ENCODE results near the gene GALK1. TPM values are rescaled to one million over a fixed set of nuclear protein-coding genes. Genes with fewer than 3 reads are reported as not detected.

Gene GALK1
- total and polyA plus RNA-seq, 9 of the 15 experiments (the other 6 are each of a cell fraction or from before 2014, with no cell fraction given) = 0.45 to 51.6 (median 17.4) TPM

DNA sequence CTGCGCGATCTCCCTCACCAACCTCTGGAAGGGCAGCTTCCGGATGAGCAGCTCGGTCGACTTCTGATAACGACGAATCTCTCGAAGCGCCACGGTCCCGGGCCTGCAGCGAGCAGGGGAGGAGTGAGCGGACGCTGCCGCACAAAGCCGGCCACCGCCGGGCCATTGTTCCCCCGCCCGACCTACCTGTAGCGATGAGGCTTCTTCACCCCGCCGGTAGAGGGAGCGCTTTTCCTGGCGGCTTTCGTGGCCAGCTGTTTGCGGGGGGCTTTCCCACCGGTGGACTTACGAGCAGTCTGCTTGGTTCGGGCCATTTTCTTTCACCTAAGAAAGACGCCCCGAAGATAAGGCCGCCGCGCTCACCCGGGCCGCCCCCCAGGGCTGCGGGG lies 13.9 kb upstream of the GALK1 start:
- Histone ChIP-seq H3K4me2 (ENCODE audit: insufficient read depth, low read length) (peak overlapping the region; percentile 86), H3K9ac (ENCODE audit: insufficient read depth in 1 of 2, low read depth in 2 of 2, low read length in 2 of 2) (peak overlapping the region; percentile 94 to 99), H3K9me3 (replicated peaks; ENCODE audit: control insufficient read depth, insufficient read depth, low read depth, low read length) (no peaks in the 10 kb centered on the region), H3K27ac (ENCODE audit: extremely low read depth, low read depth, low read length) (peak overlapping the region; percentile 92), H3K9me1 (ENCODE audit: control insufficient read depth, insufficient read depth, low read length) (no peaks in the 10 kb centered on the region), H3K79me2 (ENCODE audit: control insufficient read depth, insufficient read depth, low read length) (peaks cover 35% of the 10 kb centered on the region), H2AFZ (ENCODE audit: low read depth, low read length) (no peak overlapping the region), H4K20me1 (replicated peaks; ENCODE audit: control insufficient read depth, insufficient read depth, low read length) (peaks cover 42% of the 10 kb centered on the region), H3K27me3 (ENCODE audit: control insufficient read depth in 2 of 2, insufficient read depth in 2 of 2, low read length in 2 of 2) (no peaks in the 10 kb centered on the region), H3K4me3 (peak overlapping the region; percentile 85), H3K36me3 (ENCODE audit: control insufficient read depth, insufficient read depth, low read length) (peaks cover 31% of the 10 kb centered on the region), H3K4me1 (replicated peaks in 1 of 2; ENCODE audit: control insufficient read depth in 2 of 2, insufficient read depth in 2 of 2, low read length in 2 of 2) (peaks cover 5 to 18% of the 10 kb centered on the region in 2 experiments; a peak in 4 of 5 replicates)
- WGBS (ENCODE audit: insufficient coverage, low coverage, missing lambda C conversion rate) = 0% methylated on average over 17 of the region's 38 CpGs
- ChIA-PET CTCF (ENCODE audit: low intra/inter-chr PET ratio) (no interaction called here), POLR2A (interaction anchor here (0.6 to 11.1 kb wide), 20 partner anchors 7 to 1002 kb away, joined by 3 to 464 read pairs (median 5); partner anchors contain the start of genes GALK1, NAT9, TRIM65 and UNC13D)
- BruUV-seq (replicated peaks) = no TSS peak
- DNase-seq (ENCODE audit: extremely low read depth in 1 of 4, low spot score in 3 of 4) (no peak), ATAC-seq (peak; percentile 4), FAIRE-seq (no peak)
- intact Hi-C loops (cut with micrococcal nuclease) = loop anchor here (5.0 kb wide), 1 partner anchor 68 kb away; no protein-coding TSS in a partner anchor
- in situ Hi-C loops (cut with MboI) = loop anchor here (10.0 kb wide), 1 partner anchor 226 kb away; the partner anchor contains the start of gene CDK3
- TF ChIP-seq OTX1 (CRISPR knock-in tag; IDR thresholded peaks at IDR 0.05) = no peak; the same call in 1 of the 2 replicates
- TF ChIP-seq, protein P1, sequence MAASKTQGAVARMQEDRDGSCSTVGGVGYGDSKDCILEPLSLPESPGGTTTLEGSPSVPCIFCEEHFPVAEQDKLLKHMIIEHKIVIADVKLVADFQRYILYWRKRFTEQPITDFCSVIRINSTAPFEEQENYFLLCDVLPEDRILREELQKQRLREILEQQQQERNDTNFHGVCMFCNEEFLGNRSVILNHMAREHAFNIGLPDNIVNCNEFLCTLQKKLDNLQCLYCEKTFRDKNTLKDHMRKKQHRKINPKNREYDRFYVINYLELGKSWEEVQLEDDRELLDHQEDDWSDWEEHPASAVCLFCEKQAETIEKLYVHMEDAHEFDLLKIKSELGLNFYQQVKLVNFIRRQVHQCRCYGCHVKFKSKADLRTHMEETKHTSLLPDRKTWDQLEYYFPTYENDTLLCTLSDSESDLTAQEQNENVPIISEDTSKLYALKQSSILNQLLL (CRISPR knock-in tag; IDR thresholded peaks at IDR 0.05; ENCODE audit: borderline replicate concordance) = no peak
- TF ChIP-seq TCFL5 (CRISPR knock-in tag; conservative IDR thresholded peaks at IDR 0.05) = no peak
- TF ChIP-seq, protein P2, sequence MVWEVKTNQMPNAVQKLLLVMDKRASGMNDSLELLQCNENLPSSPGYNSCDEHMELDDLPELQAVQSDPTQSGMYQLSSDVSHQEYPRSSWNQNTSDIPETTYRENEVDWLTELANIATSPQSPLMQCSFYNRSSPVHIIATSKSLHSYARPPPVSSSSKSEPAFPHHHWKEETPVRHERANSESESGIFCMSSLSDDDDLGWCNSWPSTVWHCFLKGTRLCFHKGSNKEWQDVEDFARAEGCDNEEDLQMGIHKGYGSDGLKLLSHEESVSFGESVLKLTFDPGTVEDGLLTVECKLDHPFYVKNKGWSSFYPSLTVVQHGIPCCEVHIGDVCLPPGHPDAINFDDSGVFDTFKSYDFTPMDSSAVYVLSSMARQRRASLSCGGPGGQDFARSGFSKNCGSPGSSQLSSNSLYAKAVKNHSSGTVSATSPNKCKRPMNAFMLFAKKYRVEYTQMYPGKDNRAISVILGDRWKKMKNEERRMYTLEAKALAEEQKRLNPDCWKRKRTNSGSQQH (CRISPR knock-in tag; IDR thresholded peaks at IDR 0.05) = no peak
- TF ChIP-seq U2AF1 (optimal IDR thresholded peaks at IDR 0.05; ENCODE audit: low read depth, low read length) = no peak
- TF ChIP-seq, protein P3, sequence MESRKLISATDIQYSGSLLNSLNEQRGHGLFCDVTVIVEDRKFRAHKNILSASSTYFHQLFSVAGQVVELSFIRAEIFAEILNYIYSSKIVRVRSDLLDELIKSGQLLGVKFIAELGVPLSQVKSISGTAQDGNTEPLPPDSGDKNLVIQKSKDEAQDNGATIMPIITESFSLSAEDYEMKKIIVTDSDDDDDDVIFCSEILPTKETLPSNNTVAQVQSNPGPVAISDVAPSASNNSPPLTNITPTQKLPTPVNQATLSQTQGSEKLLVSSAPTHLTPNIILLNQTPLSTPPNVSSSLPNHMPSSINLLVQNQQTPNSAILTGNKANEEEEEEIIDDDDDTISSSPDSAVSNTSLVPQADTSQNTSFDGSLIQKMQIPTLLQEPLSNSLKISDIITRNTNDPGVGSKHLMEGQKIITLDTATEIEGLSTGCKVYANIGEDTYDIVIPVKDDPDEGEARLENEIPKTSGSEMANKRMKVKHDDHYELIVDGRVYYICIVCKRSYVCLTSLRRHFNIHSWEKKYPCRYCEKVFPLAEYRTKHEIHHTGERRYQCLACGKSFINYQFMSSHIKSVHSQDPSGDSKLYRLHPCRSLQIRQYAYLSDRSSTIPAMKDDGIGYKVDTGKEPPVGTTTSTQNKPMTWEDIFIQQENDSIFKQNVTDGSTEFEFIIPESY (CRISPR knock-in tag; IDR thresholded peaks at IDR 0.05) = no peak
- no peak for TF ChIP-seq EHMT2 (IDR thresholded peaks at IDR 0.05)
- no peak for TF ChIP-seq SMARCA5 (IDR thresholded peaks at IDR 0.05)
- TF ChIP-seq, protein P4, sequence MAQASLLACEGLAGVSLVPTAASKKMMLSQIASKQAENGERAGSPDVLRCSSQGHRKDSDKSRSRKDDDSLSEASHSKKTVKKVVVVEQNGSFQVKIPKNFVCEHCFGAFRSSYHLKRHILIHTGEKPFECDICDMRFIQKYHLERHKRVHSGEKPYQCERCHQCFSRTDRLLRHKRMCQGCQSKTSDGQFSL (CRISPR knock-in tag; IDR thresholded peaks at IDR 0.05) = peak; percentile 14; the same call in 1 of the 2 replicates
- TF ChIP-seq, protein P4 (tag; IDR thresholded peaks at IDR 0.05) = no peak
- TF ChIP-seq, protein P5, sequence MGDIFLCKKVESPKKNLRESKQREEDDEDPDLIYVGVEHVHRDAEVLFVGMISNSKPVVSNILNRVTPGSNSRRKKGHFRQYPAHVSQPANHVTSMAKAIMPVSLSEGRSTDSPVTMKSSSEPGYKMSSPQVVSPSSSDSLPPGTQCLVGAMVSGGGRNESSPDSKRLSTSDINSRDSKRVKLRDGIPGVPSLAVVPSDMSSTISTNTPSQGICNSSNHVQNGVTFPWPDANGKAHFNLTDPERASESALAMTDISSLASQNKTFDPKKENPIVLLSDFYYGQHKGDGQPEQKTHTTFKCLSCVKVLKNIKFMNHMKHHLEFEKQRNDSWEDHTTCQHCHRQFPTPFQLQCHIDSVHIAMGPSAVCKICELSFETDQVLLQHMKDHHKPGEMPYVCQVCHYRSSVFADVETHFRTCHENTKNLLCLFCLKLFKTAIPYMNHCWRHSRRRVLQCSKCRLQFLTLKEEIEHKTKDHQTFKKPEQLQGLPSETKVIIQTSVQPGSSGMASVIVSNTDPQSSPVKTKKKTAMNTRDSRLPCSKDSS (IDR thresholded peaks at IDR 0.05; ENCODE audit: low read depth, partially characterized antibody) = no peak
- no peak for TF ChIP-seq HNRNPL (IDR thresholded peaks at IDR 0.05; ENCODE audit: low read depth, low read length)
- TF ChIP-seq, protein P6, sequence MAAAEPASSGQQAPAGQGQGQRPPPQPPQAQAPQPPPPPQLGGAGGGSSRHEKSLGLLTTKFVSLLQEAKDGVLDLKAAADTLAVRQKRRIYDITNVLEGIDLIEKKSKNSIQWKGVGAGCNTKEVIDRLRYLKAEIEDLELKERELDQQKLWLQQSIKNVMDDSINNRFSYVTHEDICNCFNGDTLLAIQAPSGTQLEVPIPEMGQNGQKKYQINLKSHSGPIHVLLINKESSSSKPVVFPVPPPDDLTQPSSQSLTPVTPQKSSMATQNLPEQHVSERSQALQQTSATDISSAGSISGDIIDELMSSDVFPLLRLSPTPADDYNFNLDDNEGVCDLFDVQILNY (CRISPR knock-in tag; IDR thresholded peaks at IDR 0.05) = no peak
- peak; percentile 94 for TF ChIP-seq ZC3H4 (CRISPR knock-in tag; IDR thresholded peaks at IDR 0.05; ENCODE audit: borderline replicate concordance)

Measured in K562 (cell line).